HG03460 (cell line): Measurements from ENCODE around the gene UQCC3.
"Not testable (repeated sequence)": the region's sequence is repeated elsewhere in the genome, so short reads cannot be mapped to it uniquely, and the experiment has no call there.

Experiments used
- ATAC-seq: cut with Tn5 transposase; IDR thresholded peaks from one replicate; pipeline ENCODE4 v1.9.1; 2021; ENCODE audit not compliant: unreplicated experiment

The UQCC3 gene, protein sequence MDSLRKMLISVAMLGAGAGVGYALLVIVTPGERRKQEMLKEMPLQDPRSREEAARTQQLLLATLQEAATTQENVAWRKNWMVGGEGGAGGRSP

GRCh38 chr11:62671608-62672389 lies at the start of gene UQCC3, which contains the start of gene LBHD1:
Gene UQCC3 (plus strand): TSS chr11:62671673. CDS start chr11:62671746, 73 bp downstream.
Gene LBHD1 (minus strand): TSS chr11:62672267. CDS start chr11:62670031, 2,236 bp downstream.
- peak; percentile 67 for ATAC-seq

DNA sequence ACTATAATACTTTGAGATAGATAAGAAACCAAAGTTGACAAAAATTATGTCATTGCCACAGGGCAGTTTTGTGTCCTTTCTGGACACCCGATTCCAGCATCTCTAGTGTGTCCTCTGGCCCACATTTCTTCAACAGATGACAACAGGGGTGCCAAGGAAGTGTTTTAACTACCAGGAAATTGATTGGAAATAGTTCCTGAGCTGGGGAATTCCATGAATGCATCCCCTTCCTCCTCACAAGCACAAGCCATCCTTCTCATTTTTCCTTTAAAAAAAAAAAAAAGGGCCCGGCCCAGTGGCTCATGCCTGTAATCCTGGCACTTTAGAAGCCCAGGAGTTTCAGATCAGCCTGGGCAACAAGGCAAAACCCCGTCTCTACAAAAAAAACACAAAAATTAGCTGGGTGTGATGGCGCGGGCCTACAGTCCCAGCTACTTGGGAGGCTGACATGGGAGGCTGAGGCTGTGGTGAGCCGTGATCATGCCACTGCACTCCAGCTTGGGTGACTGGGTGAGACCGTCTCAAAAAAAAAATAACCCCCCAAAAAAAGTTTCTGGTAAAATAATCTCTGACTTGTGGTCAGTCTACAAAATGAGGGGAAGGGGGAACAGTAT lies 48.9 kb upstream of the UQCC3 start:
- no peak for ATAC-seq

DNA sequence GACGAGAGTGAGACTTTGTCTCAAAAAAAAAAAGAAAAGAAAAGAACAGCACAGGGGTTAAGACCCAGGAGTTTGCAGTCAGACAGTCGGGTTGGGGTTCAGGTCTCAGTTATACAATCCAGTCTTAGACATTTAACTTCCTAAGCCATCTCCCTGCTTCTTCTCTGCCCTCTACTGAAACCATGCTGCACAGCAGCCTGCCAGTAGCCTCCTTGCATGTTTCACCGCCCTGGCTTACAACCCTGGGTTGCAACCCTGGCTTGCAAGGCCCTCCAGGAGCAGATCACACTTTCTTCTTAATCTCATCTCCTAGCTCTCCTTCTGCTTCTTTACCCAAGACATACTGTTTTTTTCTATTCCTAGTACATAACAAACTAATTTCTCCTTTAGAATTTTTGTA lies 43.8 kb upstream of the UQCC3 start:
- no peak for ATAC-seq

DNA sequence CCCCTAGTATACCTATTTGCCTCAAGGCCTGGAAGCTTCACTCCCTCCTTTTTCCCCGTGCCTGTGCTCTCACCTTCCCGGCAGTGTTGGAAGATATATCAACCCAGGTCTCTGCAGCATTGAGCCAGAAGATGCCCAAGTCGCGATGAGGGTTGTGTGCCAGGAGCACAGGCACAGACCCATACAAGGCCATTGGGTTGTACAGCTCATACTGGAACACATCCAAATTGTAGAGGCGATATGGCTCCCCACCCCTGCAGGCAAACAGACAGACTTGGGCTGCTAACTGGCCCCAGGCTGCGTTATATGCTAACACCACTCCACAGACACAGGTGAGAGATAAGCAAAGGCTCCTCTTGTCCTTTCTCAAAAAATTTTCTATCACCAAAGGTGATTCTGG lies 39.0 kb upstream of the UQCC3 start:
- no peak for ATAC-seq

DNA sequence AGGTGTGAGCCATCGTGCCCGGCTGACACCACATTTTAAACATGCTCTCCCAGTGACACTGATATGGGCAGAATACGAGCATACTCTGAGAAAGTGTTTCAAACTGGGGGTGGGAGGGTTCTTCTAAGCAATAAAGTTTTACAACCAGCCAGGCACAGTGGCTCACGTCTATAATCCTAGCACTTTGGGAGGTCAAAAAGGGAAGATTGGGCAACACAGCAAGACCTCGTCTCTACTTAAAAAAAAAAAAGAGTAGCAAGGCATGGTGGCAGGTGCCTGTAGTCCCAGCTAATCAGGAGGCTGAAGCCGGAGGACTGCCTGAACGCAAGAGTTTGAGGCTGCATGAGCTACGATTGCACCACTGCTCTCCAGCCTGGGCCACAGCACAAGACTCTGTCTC lies 27.3 kb upstream of the UQCC3 start:
- ATAC-seq = no peak

- no peak for ATAC-seq
These were observed 25.9 kb upstream of the UQCC3 start for GRCh38 chr11:62645671-62645945.

- ATAC-seq = peak; percentile 95
These were observed 25.3 kb upstream of the UQCC3 start, which contains the start of gene GANAB for GRCh38 chr11:62645946-62646824. Gene GANAB (minus strand): TSS chr11:62646613. CDS start chr11:62646599, 14 bp downstream.

- ATAC-seq = no peak
These were observed 24.5 kb upstream of the UQCC3 start for GRCh38 chr11:62646825-62647608.

- ATAC-seq = no peak
These were observed 23.9 kb upstream of the UQCC3 start for GRCh38 chr11:62647609-62648005.

DNA sequence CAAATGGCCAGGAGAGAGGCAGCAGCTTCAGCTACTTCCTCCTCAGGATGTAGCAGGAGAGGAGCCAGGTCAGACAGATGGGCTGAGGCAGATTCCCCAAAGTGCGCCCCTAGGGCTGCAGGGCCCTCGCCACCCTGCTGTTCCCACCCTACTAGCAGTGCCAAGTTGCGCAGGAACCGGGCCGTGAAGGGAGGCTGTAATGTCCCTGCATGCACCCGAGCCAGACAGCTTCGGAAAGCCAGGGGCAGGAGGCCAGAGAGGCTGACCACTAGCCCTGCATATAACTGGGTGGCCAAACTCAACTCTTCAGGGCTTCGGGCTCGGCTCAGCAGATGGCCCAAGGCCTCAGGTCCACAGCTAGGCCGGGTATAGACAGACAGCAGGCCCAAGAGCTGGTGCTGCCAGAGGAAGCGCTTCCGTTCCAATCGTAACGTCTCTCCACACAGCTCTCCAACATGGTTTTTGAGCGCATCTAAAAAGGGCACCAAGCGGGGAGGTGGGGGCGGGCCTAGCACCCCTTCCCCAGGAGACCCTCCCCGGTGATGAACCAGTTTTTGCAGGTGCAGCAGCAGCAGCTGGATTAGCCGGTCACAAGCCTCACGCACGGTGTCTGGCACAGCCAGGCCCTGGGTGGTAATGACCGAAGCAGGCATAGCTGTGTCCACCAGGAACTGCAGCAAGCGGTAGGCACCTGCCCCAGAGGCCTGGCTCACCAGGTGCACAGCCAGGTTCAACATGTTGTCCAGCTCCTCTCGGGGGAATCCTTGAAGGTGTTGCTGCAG lies 23.1 kb upstream of the UQCC3 start:
- ATAC-seq = no peak

DNA sequence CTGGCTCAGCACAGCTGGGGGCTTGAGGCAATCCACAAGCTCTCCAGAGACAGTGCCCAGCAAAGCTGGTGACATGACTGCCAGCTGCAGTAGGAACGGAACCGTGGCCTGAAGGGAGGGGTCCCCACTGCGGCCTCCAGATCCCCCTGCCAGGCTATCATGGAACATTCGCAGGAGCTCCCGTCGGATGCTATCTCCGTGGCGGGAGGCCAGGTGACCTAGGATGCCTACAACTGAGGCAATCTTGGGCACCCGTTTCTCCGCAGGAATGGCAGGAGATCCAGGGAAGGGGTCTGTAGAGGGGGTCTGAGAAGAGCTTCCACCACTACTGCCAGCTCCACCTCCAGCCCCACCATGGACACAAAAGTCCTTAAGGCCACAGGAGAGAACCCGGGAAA lies 22.5 kb upstream of the UQCC3 start:
- ATAC-seq = no peak

DNA sequence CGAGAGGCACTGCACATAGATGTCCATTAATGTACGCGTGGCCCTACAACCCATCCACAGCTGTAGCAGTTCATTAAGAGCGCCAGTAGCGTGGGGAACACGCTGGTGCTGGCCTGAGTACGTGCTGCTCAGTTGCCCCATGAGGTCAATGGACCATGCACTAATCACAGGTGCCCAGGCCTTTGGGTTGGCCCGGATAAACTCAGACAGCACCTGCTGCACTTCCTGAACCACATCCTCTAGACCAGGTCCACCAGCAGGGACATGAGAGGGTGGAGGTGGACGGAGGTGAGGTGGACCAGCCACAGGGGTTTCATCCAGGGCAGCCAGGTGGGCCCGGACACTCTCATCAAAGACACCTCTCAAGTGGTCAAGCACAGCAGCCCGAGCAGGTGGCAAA lies 22.0 kb upstream of the UQCC3 start:
- no peak for ATAC-seq

DNA sequence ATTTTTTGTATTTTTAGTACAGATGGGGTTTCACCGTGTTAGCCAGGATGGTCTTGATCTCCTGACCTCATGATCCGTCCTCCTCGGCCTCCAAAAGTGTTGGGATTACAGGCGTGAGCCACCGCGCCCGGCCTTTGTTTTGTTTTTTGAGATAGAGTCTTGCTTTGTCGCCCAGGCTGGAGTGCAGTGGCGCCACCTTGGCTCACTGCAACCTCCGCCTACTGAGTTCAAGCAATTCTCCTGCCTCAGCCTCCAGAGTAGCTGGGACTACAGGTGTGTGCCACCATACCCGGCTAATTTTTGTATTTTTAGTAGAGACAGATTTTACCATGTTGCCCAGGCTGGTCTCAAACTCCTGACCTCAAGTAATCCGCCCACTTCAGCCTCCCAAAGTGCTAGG lies 21.2 kb upstream of the UQCC3 start:
- not testable (repeated sequence) for ATAC-seq

- ATAC-seq = no peak
These were observed 19.1 kb upstream of the UQCC3 start for GRCh38 chr11:62652161-62653006.

DNA sequence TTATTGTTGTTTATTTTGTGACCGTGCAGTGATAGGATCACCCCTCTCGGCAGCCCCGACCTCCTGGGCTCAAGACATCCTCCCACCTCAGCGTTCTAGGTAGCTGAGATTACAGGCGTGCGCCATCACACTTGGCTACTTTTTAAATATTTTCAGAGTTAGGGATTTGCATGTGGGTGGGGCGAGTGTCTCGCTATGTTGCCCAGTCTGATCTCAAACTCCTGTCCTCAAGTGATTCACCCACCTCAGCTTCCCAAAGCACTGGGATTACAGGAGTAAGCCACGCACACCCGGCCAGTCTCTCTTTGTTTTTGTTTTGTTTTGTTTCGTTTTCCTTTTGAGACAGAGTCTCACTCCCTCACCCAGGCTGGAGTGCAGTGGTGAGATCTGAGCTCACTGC lies 17.2 kb upstream of the UQCC3 start:
- ATAC-seq = no peak

DNA sequence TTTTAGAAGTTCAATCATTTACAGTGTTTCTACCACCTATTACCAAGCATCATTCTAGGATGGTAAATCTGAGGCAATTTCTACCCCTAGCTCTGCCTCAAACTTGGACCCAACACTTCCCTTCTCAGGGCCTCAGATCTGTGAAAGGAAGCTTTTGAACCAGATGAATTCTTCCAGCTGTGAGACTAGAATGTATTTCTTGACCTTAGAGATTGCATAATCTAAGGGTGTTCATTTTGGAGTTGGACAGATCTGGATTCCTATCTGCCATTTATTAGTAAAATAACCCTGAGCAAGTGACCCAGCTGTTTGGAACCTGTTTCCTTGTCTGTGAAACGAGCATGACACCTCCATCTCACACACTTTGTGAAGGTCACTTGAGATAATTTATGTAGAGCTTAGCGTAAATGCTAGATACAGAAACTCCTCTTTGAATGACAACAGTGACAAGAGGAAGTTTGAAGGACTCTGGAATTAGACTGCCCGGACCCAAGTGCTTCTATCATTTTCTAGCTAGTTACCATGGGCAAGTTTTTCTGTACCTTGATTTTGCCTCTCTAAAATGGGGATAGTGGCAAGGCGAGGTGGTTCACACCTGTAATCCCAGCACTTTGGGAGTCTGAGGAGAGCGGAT lies 14.6 kb upstream of the UQCC3 start:
- no peak for ATAC-seq

GRCh38 chr11:62664405-62665074 lies 6.9 kb upstream of the UQCC3 start:
- ATAC-seq = peak; percentile 34

DNA sequence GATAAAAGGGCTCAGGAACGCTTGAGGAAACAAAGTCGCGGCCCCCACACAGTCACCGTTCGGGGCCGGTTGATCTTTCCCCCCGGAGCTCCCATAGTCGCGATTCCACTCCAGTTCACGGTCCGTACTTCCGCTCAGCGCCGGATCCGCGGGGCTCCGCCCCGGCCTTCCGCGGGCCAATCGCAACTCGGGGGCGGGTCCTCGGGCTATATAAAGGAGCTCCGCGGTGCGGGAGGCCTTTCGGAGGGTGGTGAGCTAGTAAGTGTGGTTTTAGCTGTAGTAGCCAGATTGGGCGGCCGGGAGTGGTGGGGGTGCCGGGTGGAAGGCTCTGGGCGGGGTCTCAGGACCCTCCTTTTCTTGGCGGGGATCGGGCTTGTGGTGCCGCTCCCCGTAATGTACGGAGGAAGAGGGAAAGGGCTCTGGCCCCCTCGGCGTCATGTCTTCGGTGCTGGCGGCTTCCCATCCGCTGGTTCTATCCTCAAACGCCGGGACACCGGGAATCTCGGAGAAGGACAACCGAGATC lies 6.3 kb upstream of the UQCC3 start, which contains the start of the genes C11orf98 and CSKMT:
TSS of gene C11orf98 (minus strand) at position 136 of the 524 bp plus-strand sequence. CDS start at position 95, 41 bp downstream.
TSS of gene CSKMT (plus strand) at position 238 of the 524 bp plus-strand sequence. CDS start 568 bp downstream, outside the sequence.
- peak; percentile 81 for ATAC-seq
